Measurements from ENCODE around the gene INAVA. TPM values are rescaled to one million over a fixed set of nuclear protein-coding genes. Genes with fewer than 3 reads are reported as not detected.

Gene INAVA
- total and polyA plus RNA-seq, 9 of the 15 experiments (the other 6 are each of a cell fraction or from before 2014, with no cell fraction given) = 0.09 TPM; not detected in 8

GRCh38 chr1:200908191-200908868 is 13.6 kb downstream of the INAVA start:
- ChIA-PET POLR2A (interaction anchor here (1.0 kb wide), 1 partner anchor 9 kb away, joined by 4 read pairs; no protein-coding TSS in a partner anchor), CTCF (ENCODE audit: low intra/inter-chr PET ratio) (no interaction called here)
- Histone ChIP-seq H3K4me3 (no peak overlapping the region), H3K79me2 (ENCODE audit: control insufficient read depth, insufficient read depth, low read length) (no peaks in the 10 kb centered on the region), H3K27me3 (ENCODE audit: control insufficient read depth in 2 of 2, insufficient read depth in 2 of 2, low read length in 2 of 2) (peaks cover 48 to 72% of the 10 kb centered on the region in 2 experiments), H3K36me3 (ENCODE audit: control insufficient read depth, insufficient read depth, low read length) (no peaks in the 10 kb centered on the region), H3K27ac (ENCODE audit: extremely low read depth, low read depth, low read length) (no peak overlapping the region), H4K20me1 (replicated peaks; ENCODE audit: control insufficient read depth, insufficient read depth, low read length) (no peaks in the 10 kb centered on the region), H3K4me1 (replicated peaks in 1 of 2; ENCODE audit: control insufficient read depth in 2 of 2, insufficient read depth in 2 of 2, low read length in 2 of 2) (peaks cover 0 to 5% of the 10 kb centered on the region in 2 experiments; a peak in 1 of 5 replicates), H3K9me1 (ENCODE audit: control insufficient read depth, insufficient read depth, low read length) (no peaks in the 10 kb centered on the region), H3K4me2 (ENCODE audit: insufficient read depth, low read length) (no peak overlapping the region), H3K9me3 (replicated peaks; ENCODE audit: control insufficient read depth, insufficient read depth, low read depth, low read length) (no peaks in the 10 kb centered on the region), H3K9ac (ENCODE audit: insufficient read depth in 1 of 2, low read depth in 2 of 2, low read length in 2 of 2) (no peak overlapping the region), H2AFZ (ENCODE audit: low read depth, low read length) (no peak overlapping the region)
- FAIRE-seq = no peak
- under 1% methylated on average over 6 of the region's 6 CpGs for WGBS (ENCODE audit: insufficient coverage, low coverage, missing lambda C conversion rate)
- no peak for ATAC-seq
- peak; percentile 21 to 25; a peak in 1 of 4 replicates for TF ChIP-seq NRF1 (conservative IDR thresholded peaks at IDR 0.05 in 1 of 2, IDR thresholded peaks at IDR 0.05 in 1 of 2)
- TF ChIP-seq NCOA6 (IDR thresholded peaks at IDR 0.05) = no peak
- BruUV-seq (replicated peaks) = no TSS peak
- in situ Hi-C loops (cut with MboI) = no loop called here
- no peak for DNase-seq (ENCODE audit: extremely low read depth in 1 of 4, low spot score in 3 of 4)
- intact Hi-C loops (cut with micrococcal nuclease) = no loop called here

- Histone ChIP-seq H3K9me3 (replicated peaks; ENCODE audit: control insufficient read depth, insufficient read depth, low read depth, low read length) (no peaks in the 10 kb centered on the region), H3K4me1 (replicated peaks in 1 of 2; ENCODE audit: control insufficient read depth in 2 of 2, insufficient read depth in 2 of 2, low read length in 2 of 2) (peaks cover 0 to 5% of the 10 kb centered on the region in 2 experiments; a peak in 1 of 5 replicates), H3K27me3 (ENCODE audit: control insufficient read depth in 2 of 2, insufficient read depth in 2 of 2, low read length in 2 of 2) (peaks cover 45 to 68% of the 10 kb centered on the region in 2 experiments), H3K4me3 (no peak overlapping the region), H3K9ac (ENCODE audit: insufficient read depth in 1 of 2, low read depth in 2 of 2, low read length in 2 of 2) (no peak overlapping the region), H3K36me3 (ENCODE audit: control insufficient read depth, insufficient read depth, low read length) (no peaks in the 10 kb centered on the region), H2AFZ (ENCODE audit: low read depth, low read length) (no peak overlapping the region), H4K20me1 (replicated peaks; ENCODE audit: control insufficient read depth, insufficient read depth, low read length) (no peaks in the 10 kb centered on the region), H3K27ac (ENCODE audit: extremely low read depth, low read depth, low read length) (no peak overlapping the region), H3K4me2 (ENCODE audit: insufficient read depth, low read length) (no peak overlapping the region), H3K79me2 (ENCODE audit: control insufficient read depth, insufficient read depth, low read length) (no peaks in the 10 kb centered on the region), H3K9me1 (ENCODE audit: control insufficient read depth, insufficient read depth, low read length) (no peaks in the 10 kb centered on the region)
- DNase-seq (ENCODE audit: extremely low read depth in 1 of 4, low spot score in 3 of 4) (no peak), ATAC-seq (no peak), FAIRE-seq (no peak)
- no peak for TF ChIP-seq ZNF511 (CRISPR knock-in tag; IDR thresholded peaks at IDR 0.05)
- TF ChIP-seq LCOR (CRISPR knock-in tag; IDR thresholded peaks at IDR 0.05) = no peak
- peak; percentile 35; the same call in 1 of the 2 replicates for TF ChIP-seq USF1 (CRISPR knock-in tag; IDR thresholded peaks at IDR 0.05)
- intact Hi-C loops (cut with micrococcal nuclease) (no loop called here), in situ Hi-C loops (cut with MboI) (no loop called here)
- 2% methylated on average over 5 of the region's 5 CpGs for WGBS (ENCODE audit: insufficient coverage, low coverage, missing lambda C conversion rate)
- ChIA-PET CTCF (ENCODE audit: low intra/inter-chr PET ratio) (no interaction called here), POLR2A (no interaction called here)
- BruUV-seq (replicated peaks) = no TSS peak
Measured at GRCh38 chr1:200909071-200909470, 14.4 kb downstream of the INAVA start.
